ENCODE results near the gene RPL11.
A peak's percentile ranks its signal among the peaks of the same experiment; 100 is the strongest.
"Not testable (repeated sequence)": the region's sequence is repeated elsewhere in the genome, so short reads cannot be mapped to it uniquely, and the experiment has no call there.

RPL11 gene

GRCh38 chr1:23691499-23692307 is at the start of gene RPL11:
Gene RPL11 (plus strand): TSS chr1:23691806. CDS start chr1:23691824, 18 bp downstream.
- peak; percentile 93 for DNase-seq (ENCODE audit: low spot score)

GRCh38 chr1:23643736-23644554 is 47.7 kb upstream of the RPL11 start:
- DNase-seq (ENCODE audit: low spot score): no peak

- DNase-seq (ENCODE audit: low spot score): no peak
These were observed 47.1 kb upstream of the RPL11 start for GRCh38 chr1:23644555-23644866.

GRCh38 chr1:23645338-23645737 is 46.3 kb upstream of the RPL11 start:
- DNase-seq (ENCODE audit: low spot score): no peak

GRCh38 chr1:23646091-23646490 is 45.5 kb upstream of the RPL11 start:
- DNase-seq (ENCODE audit: low spot score): no peak

GRCh38 chr1:23646541-23646940 is 45.1 kb upstream of the RPL11 start:
- DNase-seq (ENCODE audit: low spot score): no peak

- DNase-seq (ENCODE audit: low spot score): no peak
These were observed 43.0 kb upstream of the RPL11 start for GRCh38 chr1:23648576-23648975.

- DNase-seq (ENCODE audit: low spot score): not testable (repeated sequence)
These were observed 42.4 kb upstream of the RPL11 start for GRCh38 chr1:23649157-23649556.

GRCh38 chr1:23650344-23650990 is 41.1 kb upstream of the RPL11 start:
- no peak for DNase-seq (ENCODE audit: low spot score)

- no peak for DNase-seq (ENCODE audit: low spot score)
These were observed 40.4 kb upstream of the RPL11 start for GRCh38 chr1:23651069-23651808.

- no peak for DNase-seq (ENCODE audit: low spot score)
These were observed 33.8 kb upstream of the RPL11 start for GRCh38 chr1:23657659-23658275.

- DNase-seq (ENCODE audit: low spot score): no peak
These were observed 30.9 kb upstream of the RPL11 start for GRCh38 chr1:23660671-23661070.

- DNase-seq (ENCODE audit: low spot score): no peak
These were observed 29.7 kb upstream of the RPL11 start for GRCh38 chr1:23661887-23662286.

GRCh38 chr1:23664837-23665795 is 26.5 kb upstream of the RPL11 start:
- DNase-seq (ENCODE audit: low spot score): no peak

GRCh38 chr1:23667411-23667810 is 24.2 kb upstream of the RPL11 start:
- no peak for DNase-seq (ENCODE audit: low spot score)

GRCh38 chr1:23670709-23671108 is 20.9 kb upstream of the RPL11 start:
- DNase-seq (ENCODE audit: low spot score): no peak

GRCh38 chr1:23673086-23673813 is 18.4 kb upstream of the RPL11 start:
- DNase-seq (ENCODE audit: low spot score): no peak

GRCh38 chr1:23679815-23680214 is 11.8 kb upstream of the RPL11 start:
- no peak for DNase-seq (ENCODE audit: low spot score)

- no peak for DNase-seq (ENCODE audit: low spot score)
These were observed 8.7 kb upstream of the RPL11 start for GRCh38 chr1:23682946-23683345.

- no peak for DNase-seq (ENCODE audit: low spot score)
These were observed 7.2 kb upstream of the RPL11 start for GRCh38 chr1:23684415-23684814.
